ENCODE measurements around the gene PSD2. TPM values are rescaled to one million over a fixed set of nuclear protein-coding genes. Genes with fewer than 3 reads are reported as not detected.
A peak's percentile ranks its signal among the peaks of the same experiment; 100 is the strongest.

PSD2 gene
- polyA plus RNA-seq, 1 donor from 2014 or later: not detected

DNA sequence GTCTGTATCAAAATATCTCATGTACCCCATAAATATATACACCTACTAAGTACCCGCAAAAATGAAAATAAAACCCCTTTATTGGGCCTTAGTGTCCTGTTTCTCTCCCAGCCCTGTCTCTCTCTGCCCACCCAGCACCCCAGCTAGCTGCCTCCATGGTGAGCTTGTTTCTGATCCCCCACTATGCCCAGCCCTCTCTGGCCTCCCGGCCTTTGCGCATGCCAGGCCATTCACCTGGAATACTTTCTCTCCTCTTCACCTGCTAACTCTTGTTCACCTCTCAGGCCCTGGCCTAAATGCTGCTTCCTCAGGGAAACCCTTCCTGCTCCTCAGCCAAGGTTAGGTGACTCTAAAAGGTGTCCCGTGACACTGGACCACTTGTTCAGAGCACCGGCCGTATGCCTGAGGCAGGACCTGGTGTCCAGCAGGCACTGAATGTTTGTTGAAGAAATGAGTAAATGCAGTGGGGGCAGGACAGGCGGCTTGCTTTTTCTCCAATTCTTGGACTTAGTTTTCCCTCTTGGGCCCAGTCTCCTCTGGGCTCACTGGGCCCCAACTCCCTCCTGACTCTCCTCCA, 58.5 kb downstream of the PSD2 start:
- Mint-ChIP-seq H3K36me3 (peaks cover 1% of the 10 kb centered on the region), H3K9me3 (no peaks in the 10 kb centered on the region), H3K27ac (peak overlapping the region in 2 of 3 donors; percentile 11 to 51), H3K4me1 (peaks cover 0 to 7% (median 0%) of the 10 kb centered on the region in 3 donors), H3K27me3 (peaks cover under 1% of the 10 kb centered on the region), H3K4me3 (peak overlapping the region in 1 of 4 donors; percentile 28)

DNA sequence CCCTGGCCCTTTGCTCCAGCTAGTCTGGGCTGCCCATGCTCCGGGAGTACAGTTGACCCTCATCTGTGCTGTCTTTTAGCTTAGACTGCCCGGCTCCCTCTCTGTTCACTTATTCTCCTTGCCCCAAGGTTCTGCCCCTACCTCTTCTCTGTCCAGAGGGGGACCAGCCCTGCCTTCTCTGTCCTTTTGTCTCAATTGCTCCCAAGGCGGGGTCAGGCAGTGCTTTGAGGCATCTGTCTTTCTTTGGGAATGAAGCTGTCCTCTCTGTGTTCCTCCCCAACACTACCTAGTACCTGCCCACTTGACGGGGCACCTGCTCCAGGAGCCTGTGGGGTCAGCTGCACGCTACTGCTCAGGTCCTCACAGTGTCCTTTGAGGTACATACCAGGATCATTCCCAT, 59.3 kb downstream of the PSD2 start:
- H3K27ac Mint-ChIP-seq: peak overlapping the region in 1 of 3 donors; percentile 51
- peaks cover 2% of the 10 kb centered on the region for H3K36me3 Mint-ChIP-seq
- H3K27me3 Mint-ChIP-seq: peaks cover 6% of the 10 kb centered on the region
- H3K4me3 Mint-ChIP-seq: no peak overlapping the region
- H3K4me1 Mint-ChIP-seq: peaks cover 0 to 1% (median 0%) of the 10 kb centered on the region in 3 donors
- H3K9me3 Mint-ChIP-seq: no peaks in the 10 kb centered on the region

DNA sequence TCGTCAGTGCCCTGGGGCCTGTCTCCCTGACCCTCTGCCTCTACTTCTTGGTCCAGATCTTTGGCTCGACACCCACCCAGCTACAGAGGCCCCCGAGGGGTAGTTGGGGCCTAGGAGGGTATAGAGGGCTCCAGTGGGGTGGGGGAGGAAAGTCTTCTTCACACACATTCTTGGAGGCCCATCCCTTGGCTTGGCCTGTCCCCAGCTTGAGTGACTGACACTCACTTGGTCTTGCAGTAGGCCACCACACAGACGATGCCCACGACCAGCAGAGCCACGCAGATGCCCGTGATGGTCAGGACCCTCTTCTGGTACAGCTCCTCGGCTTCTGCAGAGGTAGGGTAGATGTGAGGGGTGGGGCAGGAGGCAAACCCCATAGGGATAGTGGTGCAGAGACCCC, 59.8 kb downstream of the PSD2 start:
- peaks cover 6% of the 10 kb centered on the region for H3K27me3 Mint-ChIP-seq
- no peak overlapping the region for H3K4me3 Mint-ChIP-seq
- H3K4me1 Mint-ChIP-seq: no peaks in the 10 kb centered on the region
- H3K9me3 Mint-ChIP-seq: no peaks in the 10 kb centered on the region
- H3K27ac Mint-ChIP-seq: no peak overlapping the region
- H3K36me3 Mint-ChIP-seq: peaks cover 2% of the 10 kb centered on the region

DNA sequence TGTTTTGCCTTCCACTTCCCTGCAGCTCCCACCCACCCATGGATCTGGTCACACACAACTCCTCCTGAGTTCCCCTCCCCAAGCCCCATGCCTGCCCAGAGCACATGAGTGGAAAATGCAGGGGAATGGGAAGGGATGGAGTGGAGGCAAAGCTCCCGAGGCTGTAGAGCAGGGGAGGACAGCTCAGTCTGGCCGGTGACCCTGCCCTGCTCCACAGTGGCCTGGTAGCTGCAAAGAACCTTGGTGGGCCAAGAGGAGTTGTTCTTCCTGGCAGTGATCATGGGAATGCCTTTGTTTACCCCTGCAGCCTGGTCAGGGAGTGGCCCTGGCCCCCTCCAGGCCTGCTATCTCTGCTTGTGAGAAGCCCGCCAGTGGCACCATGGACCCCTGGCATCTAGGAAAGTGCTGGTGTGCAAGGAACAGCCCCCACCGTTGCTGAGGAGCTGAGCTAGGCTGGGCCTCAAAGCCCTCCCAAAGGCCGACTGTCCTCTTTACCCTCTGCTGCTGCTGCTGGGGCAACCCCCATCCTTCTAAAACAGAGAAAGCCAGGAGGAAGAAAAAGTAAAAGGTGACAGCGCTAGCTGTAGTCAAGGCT, 60.4 kb downstream of the PSD2 start:
- H3K27ac Mint-ChIP-seq: no peak overlapping the region
- no peak overlapping the region for H3K4me3 Mint-ChIP-seq
- H3K36me3 Mint-ChIP-seq: peaks cover 2% of the 10 kb centered on the region
- peaks cover 6% of the 10 kb centered on the region for H3K27me3 Mint-ChIP-seq
- no peaks in the 10 kb centered on the region for H3K9me3 Mint-ChIP-seq
- H3K4me1 Mint-ChIP-seq: no peaks in the 10 kb centered on the region

DNA sequence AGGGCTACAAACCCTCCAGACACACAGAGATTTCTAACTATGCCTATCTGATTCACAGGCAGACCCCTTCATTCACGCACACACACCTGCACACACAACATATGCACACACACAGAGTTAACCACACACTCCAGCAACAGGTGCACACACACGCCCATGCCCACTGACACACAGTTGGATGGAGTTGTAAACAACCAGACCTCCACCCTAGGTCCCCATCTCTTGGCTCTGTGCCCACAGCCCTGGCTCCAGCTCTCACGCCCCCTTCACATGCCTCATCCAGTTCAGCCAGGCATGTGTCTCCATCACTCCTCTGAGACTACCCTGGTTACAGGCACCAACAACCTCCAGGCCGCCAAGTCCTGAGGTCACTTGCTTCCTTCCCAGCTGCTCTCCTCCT, 61.1 kb downstream of the PSD2 start:
- Mint-ChIP-seq H3K9me3 (no peaks in the 10 kb centered on the region), H3K4me1 (no peaks in the 10 kb centered on the region), H3K27me3 (peaks cover 6% of the 10 kb centered on the region), H3K36me3 (peaks cover 2% of the 10 kb centered on the region), H3K27ac (no peak overlapping the region), H3K4me3 (no peak overlapping the region)

DNA sequence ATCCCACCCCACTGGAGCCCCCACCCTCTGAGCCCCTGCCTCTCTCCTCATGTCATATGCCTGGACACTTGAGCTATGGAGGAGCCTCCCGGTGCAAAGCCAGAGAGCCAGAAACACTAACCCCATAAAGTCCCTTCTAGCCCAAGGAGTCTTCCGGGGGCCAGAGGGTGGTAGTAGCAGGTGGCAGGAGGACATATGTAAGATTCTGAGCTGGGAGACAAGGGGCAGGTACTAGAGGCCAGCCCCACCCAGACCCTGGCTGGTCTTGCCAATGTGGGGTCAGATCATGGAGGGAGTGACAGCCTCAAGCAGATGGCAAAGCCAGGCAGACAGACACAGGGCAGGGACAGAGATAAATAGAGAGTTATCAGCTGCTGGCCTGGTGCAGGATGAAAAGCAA, 63.4 kb downstream of the PSD2 start:
- Mint-ChIP-seq H3K27me3 (peaks cover 6% of the 10 kb centered on the region), H3K9me3 (no peaks in the 10 kb centered on the region), H3K27ac (no peak overlapping the region), H3K4me3 (no peak overlapping the region), H3K4me1 (peaks cover 0 to 7% (median 5%) of the 10 kb centered on the region in 3 donors), H3K36me3 (peaks cover 2% of the 10 kb centered on the region)

DNA sequence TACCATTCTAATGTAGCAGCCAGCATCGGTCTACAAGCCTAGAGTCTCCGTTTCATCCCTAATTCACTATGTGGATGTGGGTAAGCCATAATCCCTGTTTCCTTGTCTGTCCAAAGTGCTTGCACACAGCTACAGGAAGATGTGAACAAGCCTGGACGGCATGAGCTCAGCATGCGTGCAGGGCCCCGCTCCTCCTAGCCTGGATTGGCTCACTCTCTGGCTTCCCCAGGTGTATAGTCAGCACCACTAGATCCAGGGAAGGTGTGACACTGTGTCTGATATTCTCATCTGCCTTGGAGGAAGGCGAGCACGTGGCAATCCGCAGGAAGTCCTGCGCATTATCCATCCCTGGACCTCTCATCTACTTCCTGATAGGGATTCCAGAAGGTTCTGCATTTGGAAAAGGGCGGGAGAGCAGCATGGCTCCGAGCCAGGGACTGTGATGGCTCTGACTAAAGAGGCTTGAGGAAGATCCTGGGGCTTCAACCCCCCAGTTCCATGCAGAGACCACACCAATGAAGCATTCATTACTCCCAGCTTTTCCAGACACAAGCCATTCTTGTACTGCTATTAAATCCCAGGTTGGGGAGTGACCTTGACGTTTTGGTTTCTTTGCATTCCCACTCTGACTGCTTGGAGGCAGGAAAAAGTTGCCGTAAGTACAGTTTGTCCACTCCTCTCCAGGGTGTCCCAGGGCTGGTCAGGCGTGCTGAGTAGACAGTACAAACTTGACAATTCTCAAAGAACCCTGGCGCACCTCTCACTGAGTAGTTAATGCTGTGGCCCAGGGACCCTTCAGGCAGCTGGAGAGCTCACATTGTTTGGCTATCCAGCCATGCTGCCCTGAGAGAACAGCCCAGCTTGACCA, 65.6 kb downstream of the PSD2 start:
- H3K9me3 Mint-ChIP-seq: no peaks in the 10 kb centered on the region
- H3K36me3 Mint-ChIP-seq: peaks cover 2% of the 10 kb centered on the region
- H3K4me1 Mint-ChIP-seq: peaks cover 0 to 7% (median 5%) of the 10 kb centered on the region in 3 donors
- H3K4me3 Mint-ChIP-seq: no peak overlapping the region
- H3K27me3 Mint-ChIP-seq: peaks cover 8% of the 10 kb centered on the region
- no peak overlapping the region for H3K27ac Mint-ChIP-seq

DNA sequence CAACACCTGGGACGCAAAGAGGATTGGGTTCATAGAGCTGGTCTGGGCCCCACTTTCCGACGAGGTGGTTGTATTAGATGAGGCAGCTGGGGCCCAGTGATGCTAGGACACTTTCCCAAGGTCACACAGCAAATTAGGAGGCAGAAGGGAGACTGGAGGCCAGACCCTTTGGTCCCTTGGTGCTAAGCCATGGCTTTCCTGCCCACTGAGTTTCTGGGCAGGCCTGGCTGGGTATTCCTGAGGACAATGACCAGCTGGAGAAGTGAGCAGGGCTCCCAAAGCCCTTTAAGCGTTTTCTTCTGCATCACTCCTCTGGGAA, 66.2 kb downstream of the PSD2 start:
- H3K4me1 Mint-ChIP-seq: peaks cover 0 to 7% (median 5%) of the 10 kb centered on the region in 3 donors
- H3K36me3 Mint-ChIP-seq: peaks cover 2% of the 10 kb centered on the region
- peak overlapping the region in 1 of 3 donors; percentile 83 for H3K27ac Mint-ChIP-seq
- H3K4me3 Mint-ChIP-seq: no peak overlapping the region
- no peaks in the 10 kb centered on the region for H3K9me3 Mint-ChIP-seq
- peaks cover 11% of the 10 kb centered on the region for H3K27me3 Mint-ChIP-seq

DNA sequence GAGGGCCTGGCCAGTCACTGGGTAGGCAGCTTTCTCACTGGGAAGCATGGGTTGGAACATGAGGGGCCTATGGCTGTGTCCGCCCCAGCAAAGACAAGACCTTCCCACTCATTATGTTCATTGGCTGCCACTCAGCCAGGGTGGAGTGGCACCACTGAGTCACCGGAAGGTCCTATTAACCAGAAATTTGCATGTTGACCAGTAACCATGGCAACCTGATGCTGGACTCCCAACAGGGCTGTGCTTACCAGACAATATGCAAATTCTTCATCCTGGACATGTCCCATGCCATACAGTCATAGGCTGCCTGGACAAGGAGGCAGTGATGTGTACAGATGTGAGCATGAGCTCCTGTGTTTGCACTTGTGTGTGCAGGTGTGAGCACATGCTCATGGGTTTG, 66.7 kb downstream of the PSD2 start:
- peaks cover 11% of the 10 kb centered on the region for H3K27me3 Mint-ChIP-seq
- H3K27ac Mint-ChIP-seq: no peak overlapping the region
- H3K9me3 Mint-ChIP-seq: no peaks in the 10 kb centered on the region
- peaks cover 2% of the 10 kb centered on the region for H3K36me3 Mint-ChIP-seq
- H3K4me1 Mint-ChIP-seq: peaks cover 0 to 7% (median 5%) of the 10 kb centered on the region in 3 donors
- H3K4me3 Mint-ChIP-seq: no peak overlapping the region

DNA sequence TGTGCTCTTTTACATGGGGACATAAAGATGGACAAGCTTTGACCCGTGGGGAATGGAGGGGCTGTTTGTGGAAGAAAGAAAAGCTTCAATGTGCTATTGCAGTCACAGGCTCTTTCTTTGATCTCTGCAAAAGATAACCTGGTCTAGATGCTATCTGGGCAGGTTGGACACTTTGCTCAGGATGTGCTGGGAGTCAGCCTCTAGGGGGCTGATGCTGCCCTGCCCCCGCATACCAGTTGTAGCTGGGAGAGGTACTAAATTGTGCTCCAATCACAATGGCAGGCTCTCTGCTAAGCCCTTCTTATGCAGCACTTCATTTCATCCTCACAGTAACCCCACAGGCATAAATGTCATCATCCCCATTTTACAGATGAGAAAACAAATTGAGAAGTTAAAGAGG, 67.2 kb downstream of the PSD2 start:
- peaks cover 11% of the 10 kb centered on the region for H3K27me3 Mint-ChIP-seq
- peak overlapping the region in 1 of 4 donors; percentile 43 for H3K4me3 Mint-ChIP-seq
- no peak overlapping the region for H3K27ac Mint-ChIP-seq
- peaks cover 2% of the 10 kb centered on the region for H3K36me3 Mint-ChIP-seq
- no peaks in the 10 kb centered on the region for H3K9me3 Mint-ChIP-seq
- peaks cover 0 to 7% (median 5%) of the 10 kb centered on the region in 3 donors for H3K4me1 Mint-ChIP-seq

DNA sequence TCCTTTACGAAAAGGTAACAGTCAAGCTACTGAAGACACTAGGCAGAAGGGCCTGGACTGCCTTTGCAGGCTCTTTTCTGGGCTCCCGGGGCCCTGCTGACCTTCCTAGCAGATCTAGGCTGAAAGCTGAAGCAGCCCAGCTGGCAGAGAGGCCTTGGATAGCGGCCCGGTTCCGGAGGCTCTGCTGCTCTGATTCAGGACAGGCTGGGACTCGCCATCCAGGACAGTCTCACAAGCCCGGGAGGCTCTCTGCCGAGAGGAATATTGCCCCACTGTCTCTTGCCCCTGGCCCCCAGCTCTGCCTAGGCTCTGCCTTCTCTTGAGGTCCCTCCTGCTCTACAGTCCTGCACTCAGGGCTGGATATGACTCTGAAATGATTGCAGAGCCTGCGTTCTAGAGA, 67.8 kb downstream of the PSD2 start:
- Mint-ChIP-seq H3K9me3 (no peaks in the 10 kb centered on the region), H3K36me3 (peaks cover 2% of the 10 kb centered on the region)

DNA sequence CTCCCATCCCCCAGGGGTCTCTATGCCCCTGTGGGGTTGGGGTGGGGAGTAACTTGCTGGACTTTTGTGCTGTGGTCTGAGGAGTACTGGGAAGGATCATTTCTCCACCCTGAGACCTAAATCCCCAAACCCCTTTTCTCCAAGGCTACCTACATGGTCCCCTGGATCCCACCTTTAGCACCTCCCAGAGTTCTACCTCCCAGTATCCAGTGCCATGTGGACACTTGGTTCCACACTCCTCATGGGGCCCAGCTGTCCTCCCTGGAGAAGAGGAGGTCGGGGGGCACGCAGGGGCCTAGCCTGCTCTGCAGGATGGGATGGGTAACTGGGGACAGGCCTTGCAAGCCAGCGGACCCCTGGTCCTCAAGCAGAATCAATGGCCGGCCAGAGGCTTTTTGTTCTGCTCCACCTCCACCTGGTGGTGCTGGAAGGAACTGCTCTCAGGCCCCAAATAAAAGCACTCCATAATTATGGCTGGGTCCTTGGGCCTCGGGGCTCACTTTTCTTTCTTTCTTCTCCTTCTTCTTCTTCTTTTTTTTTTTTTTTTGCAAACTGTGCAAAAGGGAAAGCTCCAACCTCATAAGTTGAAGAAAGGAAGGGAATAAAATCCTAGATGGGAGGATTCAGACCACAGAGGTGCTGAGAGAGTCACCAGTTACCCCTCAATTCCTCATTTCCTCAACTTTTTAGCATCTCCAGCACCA, 68.4 kb downstream of the PSD2 start:
- H3K9me3 Mint-ChIP-seq: no peaks in the 10 kb centered on the region
- H3K36me3 Mint-ChIP-seq: peaks cover 3% of the 10 kb centered on the region
- peaks cover 0 to 7% (median 5%) of the 10 kb centered on the region in 3 donors for H3K4me1 Mint-ChIP-seq
- no peak overlapping the region for H3K4me3 Mint-ChIP-seq
- H3K27me3 Mint-ChIP-seq: peaks cover 14% of the 10 kb centered on the region
- H3K27ac Mint-ChIP-seq: no peak overlapping the region

More for the DNA sequence above, 67.8 kb downstream of the PSD2 start:
- Mint-ChIP-seq H3K27me3 (peaks cover 14% of the 10 kb centered on the region), H3K4me1 (peaks cover 0 to 7% (median 5%) of the 10 kb centered on the region in 3 donors), H3K27ac (no peak overlapping the region), H3K4me3 (no peak overlapping the region)

DNA sequence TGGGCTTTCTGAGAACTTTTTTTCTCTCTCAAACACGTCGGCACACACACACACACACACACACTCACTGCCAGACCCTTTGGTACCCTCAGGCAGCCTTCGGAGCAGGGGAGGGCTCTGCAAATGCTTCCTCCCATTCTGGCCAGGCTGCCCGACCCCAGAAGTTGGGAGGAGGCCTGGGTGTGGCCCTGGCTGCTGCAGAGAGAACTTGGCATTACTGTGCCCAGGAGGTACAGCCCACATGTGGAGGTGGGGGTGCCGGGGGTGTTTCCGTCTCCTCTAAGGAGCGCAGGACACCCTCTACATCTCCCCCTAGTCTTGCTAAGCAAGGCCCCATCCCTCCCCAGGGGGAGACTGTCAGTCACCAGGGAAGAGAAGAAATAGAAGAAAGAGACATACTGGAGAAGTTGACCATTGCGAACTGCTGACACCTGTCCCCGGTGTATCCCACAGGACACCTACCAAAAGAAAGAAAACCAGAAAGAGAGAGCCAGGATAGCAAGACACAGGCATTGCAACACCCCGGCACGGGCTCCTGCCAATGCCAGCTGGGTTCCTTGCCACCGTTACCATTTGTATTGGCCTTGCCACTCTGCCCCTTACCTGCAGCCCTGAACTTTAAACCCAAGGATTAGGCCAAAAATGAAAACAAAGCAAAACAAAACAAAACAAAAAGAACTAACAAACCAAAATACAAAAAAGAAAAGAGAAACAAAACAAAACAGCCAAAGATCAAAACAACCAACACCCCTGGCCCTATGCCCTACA, 69.3 kb downstream of the PSD2 start:
- H3K9me3 Mint-ChIP-seq: no peaks in the 10 kb centered on the region
- no peak overlapping the region for H3K27ac Mint-ChIP-seq
- H3K4me3 Mint-ChIP-seq: no peak overlapping the region

DNA sequence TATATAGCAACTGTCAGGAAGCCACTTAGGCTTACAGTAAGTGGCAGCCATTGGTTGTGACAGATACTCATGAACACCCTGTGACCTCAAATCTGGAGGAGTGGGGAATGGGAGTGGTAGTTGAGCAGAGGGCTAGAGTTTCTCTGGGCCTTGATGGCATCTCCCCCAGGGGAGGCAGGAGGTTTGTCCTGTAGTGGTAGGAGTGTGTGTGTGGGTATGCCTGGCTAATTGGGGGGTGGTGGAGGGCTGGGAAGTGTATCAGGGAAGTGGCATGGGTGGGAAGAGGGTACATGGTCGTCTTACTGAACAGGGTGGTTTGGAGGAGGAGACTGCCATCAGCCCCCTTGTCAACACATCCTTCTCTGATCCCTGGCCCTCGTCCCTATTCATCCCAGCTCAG, 71.5 kb downstream of the PSD2 start:
- Mint-ChIP-seq H3K36me3 (peaks cover 2% of the 10 kb centered on the region), H3K4me1 (peaks cover 0 to 7% (median 5%) of the 10 kb centered on the region in 3 donors), H3K9me3 (no peaks in the 10 kb centered on the region), H3K4me3 (no peak overlapping the region), H3K27me3 (peaks cover 14% of the 10 kb centered on the region), H3K27ac (no peak overlapping the region)

More for the DNA sequence above, 69.3 kb downstream of the PSD2 start:
- H3K27me3 Mint-ChIP-seq: peaks cover 9% of the 10 kb centered on the region
- H3K4me1 Mint-ChIP-seq: peaks cover 0 to 7% (median 5%) of the 10 kb centered on the region in 3 donors
- H3K36me3 Mint-ChIP-seq: peaks cover 2% of the 10 kb centered on the region

Data from IgD-negative memory B cell (primary cell).